Uterus (tissue), 2 donors: ENCODE results near the gene DPH5.

Experiments
- POLR2A ChIP-seq, 2 donors: fragments of 450-650 bp; IDR thresholded peaks; one replicate each; pipeline ENCODE4 v1.6.1; 2016; ENCODE audit warnings: antibody characterized with exemption in 2 of 2, mild to moderate bottlenecking in 1 of 2, moderate library complexity in 1 of 2
- TF ChIP-seq, protein P1 (sequence below), 4 experiments: fragments of 200-600 bp in 2 of 4; fragments of 450-650 bp in 2 of 4; sonication (generic) in 2 of 4; IDR thresholded peaks; one replicate each; pipeline ENCODE4 v1.5.1; 2016 to 2019; ENCODE audit warnings: antibody characterized with exemption in 4 of 4, mild to moderate bottlenecking in 2 of 4, moderate library complexity in 1 of 4

GRCh38 chr1:100960098-100960497 is 65.5 kb downstream of the DPH5 start:
- TF ChIP-seq, protein P1, sequence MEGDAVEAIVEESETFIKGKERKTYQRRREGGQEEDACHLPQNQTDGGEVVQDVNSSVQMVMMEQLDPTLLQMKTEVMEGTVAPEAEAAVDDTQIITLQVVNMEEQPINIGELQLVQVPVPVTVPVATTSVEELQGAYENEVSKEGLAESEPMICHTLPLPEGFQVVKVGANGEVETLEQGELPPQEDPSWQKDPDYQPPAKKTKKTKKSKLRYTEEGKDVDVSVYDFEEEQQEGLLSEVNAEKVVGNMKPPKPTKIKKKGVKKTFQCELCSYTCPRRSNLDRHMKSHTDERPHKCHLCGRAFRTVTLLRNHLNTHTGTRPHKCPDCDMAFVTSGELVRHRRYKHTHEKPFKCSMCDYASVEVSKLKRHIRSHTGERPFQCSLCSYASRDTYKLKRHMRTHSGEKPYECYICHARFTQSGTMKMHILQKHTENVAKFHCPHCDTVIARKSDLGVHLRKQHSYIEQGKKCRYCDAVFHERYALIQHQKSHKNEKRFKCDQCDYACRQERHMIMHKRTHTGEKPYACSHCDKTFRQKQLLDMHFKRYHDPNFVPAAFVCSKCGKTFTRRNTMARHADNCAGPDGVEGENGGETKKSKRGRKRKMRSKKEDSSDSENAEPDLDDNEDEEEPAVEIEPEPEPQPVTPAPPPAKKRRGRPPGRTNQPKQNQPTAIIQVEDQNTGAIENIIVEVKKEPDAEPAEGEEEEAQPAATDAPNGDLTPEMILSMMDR (IDR thresholded peaks at IDR 0.05): no peak
- no peak for TF ChIP-seq POLR2A (IDR thresholded peaks at IDR 0.05)
